H1 (cell line): ENCODE measurements around the gene MAPT.
"Not testable (repeated sequence)": the region's sequence is repeated elsewhere in the genome, so short reads cannot be mapped to it uniquely, and the experiment has no call there.

Source experiments
- CBX8 ChIP-seq: fragments of 300-800, 300-1000 bp; sonication (generic); IDR thresholded peaks from 2 replicates; pipeline ENCODE4 v1.7.1; 2016; ENCODE audit warnings: low read depth, low read length, borderline replicate concordance
- CHD2 ChIP-seq: IDR thresholded peaks from 2 replicates; pipeline ENCODE4 v1.6.1; 2012; ENCODE audit warnings: low read length, improper control_type of control experiment
- CTCF ChIP-seq, 3 experiments: IDR thresholded peaks; 1 replicate in 2 of 3; 2 replicates in 1 of 3; pipeline versions ENCODE4 v1.5.1 to v1.6.1; 2011; ENCODE audit warnings: low read length in 3 of 3, mild to moderate bottlenecking in 3 of 3, inconsistent platforms in 2 of 3, low read depth in 1 of 3, moderate library complexity in 1 of 3; ENCODE audit not compliant: insufficient read depth in 1 of 3; ENCODE audit errors: control extremely low read depth in 1 of 3
- KDM1A ChIP-seq: fragments of 200-600, 300-600 bp; sonication (generic); IDR thresholded peaks from 2 replicates; pipeline ENCODE4 v1.7.1; 2016; ENCODE audit warnings: mild to moderate bottlenecking, low read length, borderline replicate concordance
- MAFK ChIP-seq: IDR thresholded peaks from 2 replicates; pipeline ENCODE4 v1.6.1; 2012; ENCODE audit warnings: low read depth, mild to moderate bottlenecking, improper control_type of control experiment, low read length
- MAX ChIP-seq: IDR thresholded peaks from 2 replicates; pipeline ENCODE4 v1.6.1; 2012; ENCODE audit warnings: inconsistent platforms
- POLR2AphosphoS5 ChIP-seq: IDR thresholded peaks from 2 replicates; pipeline ENCODE4 v1.6.1; 2011; ENCODE audit warnings: low read depth, low read length
- SAP30 ChIP-seq: fragments of 300-600 bp; sonication (generic); IDR thresholded peaks from 2 replicates; pipeline ENCODE4 v1.7.1; 2012; ENCODE audit warnings: low read length, moderate library complexity, mild to moderate bottlenecking, inconsistent platforms; ENCODE audit not compliant: insufficient read depth, insufficient replicate concordance
- USF2 ChIP-seq: IDR thresholded peaks from 2 replicates; pipeline ENCODE4 v1.6.1; 2011; ENCODE audit warnings: low read length, improper control_type of control experiment
- YY1 ChIP-seq: IDR thresholded peaks from 2 replicates; pipeline ENCODE4 v1.6.1; 2011; ENCODE audit warnings: low read depth, mild to moderate bottlenecking, low read length

- not testable (repeated sequence) for TF ChIP-seq CTCF (IDR thresholded peaks at IDR 0.05; ENCODE audit: control extremely low read depth in 1 of 3, insufficient read depth in 1 of 3, low read depth in 1 of 3, low read length in 3 of 3); POLR2AphosphoS5; MAX; SAP30; CBX8; USF2; MAFK; YY1; CHD2; KDM1A
These were observed 111.7 kb downstream of the MAPT start for GRCh38 chr17:46006082-46006481.
